GM21423 (cell line): ENCODE measurements around the gene MINDY2.
"Not testable (repeated sequence)": the region's sequence is repeated elsewhere in the genome, so short reads cannot be mapped to it uniquely, and the experiment has no call there.

ENCODE experiments used
- ATAC-seq: cut with Tn5 transposase; IDR thresholded peaks from one replicate; pipeline ENCODE4 v1.9.1; 2021; ENCODE audit warnings: mild to moderate bottlenecking, moderate library complexity; ENCODE audit not compliant: unreplicated experiment

MINDY2 gene

GRCh38 chr15:58823267-58823666, 52.2 kb downstream of the MINDY2 start:
- not testable (repeated sequence) for ATAC-seq

- ATAC-seq: no peak
These were observed 59.5 kb downstream of the MINDY2 start for GRCh38 chr15:58830556-58830955.

- ATAC-seq: not testable (repeated sequence)
These were observed 62.8 kb downstream of the MINDY2 start for GRCh38 chr15:58833681-58834426.

GRCh38 chr15:58839485-58839884, 68.4 kb downstream of the MINDY2 start:
- no peak for ATAC-seq

GRCh38 chr15:58840048-58840447, 68.9 kb downstream of the MINDY2 start:
- ATAC-seq: no peak

GRCh38 chr15:58842713-58843396, 71.8 kb downstream of the MINDY2 start:
- no peak for ATAC-seq

GRCh38 chr15:58851205-58851604, 80.1 kb downstream of the MINDY2 start:
- ATAC-seq: not testable (repeated sequence)

GRCh38 chr15:58852347-58852746, 81.2 kb downstream of the MINDY2 start:
- no peak for ATAC-seq

GRCh38 chr15:58854593-58854992, 83.5 kb downstream of the MINDY2 start:
- ATAC-seq: no peak

GRCh38 chr15:58856086-58856485, 85.0 kb downstream of the MINDY2 start:
- no peak for ATAC-seq

GRCh38 chr15:58856621-58857020, 85.5 kb downstream of the MINDY2 start:
- not testable (repeated sequence) for ATAC-seq

GRCh38 chr15:58862326-58862725, 91.2 kb downstream of the MINDY2 start:
- ATAC-seq: no peak

GRCh38 chr15:58864602-58865424, 93.7 kb downstream of the MINDY2 start:
- no peak for ATAC-seq

- ATAC-seq: no peak
These were observed 94.4 kb downstream of the MINDY2 start for GRCh38 chr15:58865425-58865880.

GRCh38 chr15:58867926-58868325, 96.8 kb downstream of the MINDY2 start:
- ATAC-seq: no peak

- no peak for ATAC-seq
These were observed 99.3 kb downstream of the MINDY2 start for GRCh38 chr15:58870451-58870850.

- no peak for ATAC-seq
These were observed 102.2 kb downstream of the MINDY2 start for GRCh38 chr15:58873267-58873666.

GRCh38 chr15:58875343-58875742, 104.2 kb downstream of the MINDY2 start:
- ATAC-seq: no peak

- ATAC-seq: no peak
These were observed 105.4 kb downstream of the MINDY2 start for GRCh38 chr15:58876306-58877106.

- ATAC-seq: no peak
These were observed 107.1 kb downstream of the MINDY2 start for GRCh38 chr15:58877999-58878825.
